GM21390 (cell line): ENCODE measurements around the gene SLC7A6.
"Not testable (repeated sequence)": the region's sequence is repeated elsewhere in the genome, so short reads cannot be mapped to it uniquely, and the experiment has no call there.

Experiments used
- ATAC-seq: cut with Tn5 transposase; IDR thresholded peaks from one replicate; pipeline ENCODE4 v1.9.1; 2021; ENCODE audit not compliant: unreplicated experiment

The SLC7A6 gene

DNA sequence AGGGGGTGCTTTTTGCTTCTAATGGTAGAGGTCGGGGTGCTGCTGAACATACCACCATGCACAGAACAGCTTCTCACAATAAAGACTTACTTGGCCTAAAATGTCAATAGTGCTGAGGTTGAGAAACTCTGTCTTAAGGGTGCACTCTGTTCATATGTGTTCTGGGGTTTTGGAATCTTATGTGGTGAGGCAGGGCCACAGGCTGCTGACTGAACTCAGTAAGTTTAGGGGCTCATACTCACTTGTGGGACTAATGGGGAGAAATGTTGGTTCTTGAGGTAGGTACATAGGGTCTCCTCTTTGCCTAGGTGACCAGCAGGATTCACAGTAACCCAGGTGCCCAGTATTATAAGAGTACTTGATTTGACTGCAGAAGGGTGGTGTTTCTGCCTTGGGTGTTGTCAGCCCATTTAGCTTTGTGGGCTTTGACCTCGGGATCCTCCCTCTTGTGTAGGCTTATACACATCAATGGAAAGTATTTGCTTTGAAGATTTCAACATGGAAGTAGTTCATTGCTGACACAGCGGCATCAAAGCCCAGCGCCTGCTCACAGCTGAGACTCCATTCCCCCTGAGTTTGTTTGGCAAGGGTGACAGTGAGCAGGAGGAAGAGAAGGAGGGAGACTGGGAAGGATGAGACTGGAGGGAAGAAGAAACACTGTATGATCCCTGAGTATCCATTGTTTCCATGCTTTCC lies 17.2 kb downstream of the SLC7A6 start:
- no peak for ATAC-seq

GRCh38 chr16:68282064-68282452 lies 17.7 kb downstream of the SLC7A6 start:
- ATAC-seq = no peak

DNA sequence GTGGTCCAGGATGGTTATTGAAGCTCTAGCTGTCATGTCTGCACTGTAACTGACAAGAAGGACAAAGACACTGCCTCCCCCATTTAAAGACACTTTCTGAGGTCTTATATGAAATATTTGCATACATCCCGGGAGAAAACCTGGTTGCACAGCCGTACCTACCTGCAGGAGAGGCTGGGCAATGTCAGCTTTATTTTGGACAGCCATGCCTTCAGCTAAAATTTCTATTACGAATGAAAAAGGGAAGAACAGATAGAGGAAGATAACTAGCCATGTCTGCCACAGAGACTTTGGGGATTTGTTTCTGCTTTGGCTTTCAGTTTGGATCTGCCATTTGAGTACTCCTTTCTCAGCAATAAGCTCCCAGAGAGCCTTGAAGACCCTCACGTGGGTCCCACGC lies 19.0 kb downstream of the SLC7A6 start:
- ATAC-seq = no peak

- ATAC-seq = peak; percentile 43
These were observed 19.7 kb downstream of the SLC7A6 start for GRCh38 chr16:68283801-68284598.

DNA sequence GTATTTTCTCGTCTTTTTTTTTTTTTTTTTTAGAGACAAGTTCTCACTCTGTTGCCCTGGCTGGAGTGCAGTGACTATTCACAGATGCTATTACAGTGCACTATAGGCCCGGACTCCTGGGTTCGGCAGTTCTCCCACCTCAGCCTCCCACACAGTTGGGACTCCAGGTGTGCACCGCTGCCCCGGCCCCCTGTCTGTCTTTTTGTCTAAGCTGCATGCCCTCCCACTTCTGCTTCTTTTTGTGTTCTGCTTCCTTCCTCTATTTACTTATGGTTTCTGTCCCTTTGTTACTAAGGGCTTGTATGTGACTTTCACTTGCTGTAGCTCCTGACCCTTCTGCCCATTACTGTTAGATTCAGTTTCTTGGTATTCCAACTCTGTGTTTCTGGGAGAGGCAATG lies 20.5 kb downstream of the SLC7A6 start:
- peak; percentile 55 for ATAC-seq

DNA sequence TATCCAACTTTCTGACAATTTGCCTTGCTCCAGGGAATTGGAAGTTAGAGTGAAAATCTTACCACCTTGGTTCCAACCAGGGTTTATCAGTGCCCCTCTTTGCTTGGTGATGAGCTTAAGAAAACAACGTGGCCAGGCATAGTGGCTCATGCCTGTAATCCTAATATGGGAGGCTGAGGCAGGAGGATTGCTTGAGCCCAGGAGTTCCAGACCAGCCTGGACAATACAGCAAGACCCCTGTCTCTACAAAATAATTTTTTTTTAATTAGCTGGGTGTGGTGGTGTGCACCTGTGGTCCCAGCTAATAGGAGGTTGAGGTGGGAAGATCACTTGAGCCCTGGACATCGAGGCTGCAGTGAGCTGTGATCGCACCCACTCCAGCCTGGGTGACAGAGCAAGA lies 21.4 kb downstream of the SLC7A6 start:
- ATAC-seq = no peak

DNA sequence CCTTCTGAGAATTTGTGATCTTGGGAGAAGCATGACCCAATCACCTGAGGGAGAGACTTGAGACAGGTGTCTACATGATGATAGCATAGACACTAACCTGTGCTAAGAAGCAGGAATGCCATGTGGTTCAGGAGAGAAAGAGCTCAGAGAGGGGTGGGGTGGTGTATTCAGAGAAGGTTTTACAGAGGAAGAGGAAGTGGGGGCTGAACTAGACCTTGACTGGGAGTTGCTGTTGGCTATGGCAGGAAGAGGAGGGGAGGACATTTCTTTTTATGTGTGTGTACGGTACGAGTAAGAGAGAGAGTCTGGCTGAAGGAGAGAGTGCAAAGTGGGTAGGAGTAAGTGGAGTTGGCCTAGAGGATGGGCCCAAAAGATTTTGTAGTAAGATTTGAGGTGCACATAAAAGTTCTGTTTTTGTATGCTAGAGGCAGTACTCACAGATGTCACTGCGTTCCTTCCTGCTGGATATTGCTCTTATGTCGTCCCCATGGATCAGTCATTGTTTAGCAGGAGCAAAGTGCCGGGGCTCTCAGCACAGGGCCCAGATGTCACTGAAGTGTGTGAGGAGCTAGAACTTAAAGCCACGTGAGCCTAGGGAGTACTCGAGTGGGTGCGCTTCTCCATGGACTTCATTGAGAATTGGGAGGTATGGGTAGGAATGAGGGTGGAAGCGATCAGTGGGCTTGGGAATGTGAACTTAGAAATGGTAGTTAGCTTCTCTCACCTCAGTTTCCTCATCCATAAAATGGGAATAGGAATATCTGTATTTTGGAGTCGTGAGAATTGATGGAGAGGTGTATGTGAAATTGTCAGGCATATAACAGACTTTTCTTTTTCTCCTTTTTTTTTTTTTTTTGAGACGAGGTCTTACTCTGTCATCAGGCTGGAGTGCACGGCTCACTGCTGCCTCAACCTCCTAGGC lies 22.1 kb downstream of the SLC7A6 start:
- no peak for ATAC-seq

DNA sequence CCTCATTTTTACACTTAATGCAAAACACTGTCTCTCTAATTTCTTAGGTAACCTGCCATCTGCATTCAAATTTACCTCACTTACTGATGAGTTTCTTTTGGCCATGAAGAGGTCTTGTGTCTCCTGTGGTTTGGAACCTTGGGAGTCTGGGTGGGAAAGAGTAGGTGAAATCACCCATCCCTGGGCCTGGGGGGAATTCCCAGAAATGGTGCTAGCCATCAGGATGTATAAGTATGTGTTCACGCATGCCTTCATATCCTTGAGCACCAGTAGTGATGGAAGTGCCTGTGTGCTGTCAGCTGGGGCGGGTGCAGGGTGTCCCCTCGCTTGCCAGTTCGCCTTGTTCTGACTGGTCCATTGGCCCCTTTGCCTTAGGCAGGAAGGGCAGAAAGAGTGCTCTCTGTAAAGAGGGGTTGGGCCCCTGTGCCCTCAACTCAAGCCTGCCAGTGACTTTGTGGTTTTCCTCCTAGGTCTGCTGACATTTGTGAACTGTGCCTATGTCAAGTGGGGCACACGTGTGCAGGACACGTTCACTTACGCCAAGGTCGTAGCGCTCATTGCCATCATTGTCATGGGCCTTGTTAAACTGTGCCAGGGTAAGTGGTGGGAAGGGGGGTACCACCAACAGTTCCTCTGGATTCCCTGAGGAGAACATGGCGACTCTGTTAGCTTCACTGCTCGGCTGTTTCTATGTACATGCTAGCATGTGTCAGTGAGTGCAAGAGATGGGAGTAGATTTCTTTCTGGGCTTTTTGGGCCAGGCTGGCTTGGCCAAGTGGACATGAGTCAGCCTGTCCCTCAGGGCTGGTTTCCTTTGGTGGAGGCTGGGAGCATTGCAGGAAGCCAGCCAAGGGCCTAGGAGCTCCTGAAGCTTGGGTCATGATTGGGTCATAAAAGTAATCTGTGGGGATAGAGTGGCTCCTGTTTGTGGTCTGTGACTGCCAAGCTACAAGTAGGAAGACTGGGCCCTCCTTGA lies 23.2 kb downstream of the SLC7A6 start:
- ATAC-seq = no peak

DNA sequence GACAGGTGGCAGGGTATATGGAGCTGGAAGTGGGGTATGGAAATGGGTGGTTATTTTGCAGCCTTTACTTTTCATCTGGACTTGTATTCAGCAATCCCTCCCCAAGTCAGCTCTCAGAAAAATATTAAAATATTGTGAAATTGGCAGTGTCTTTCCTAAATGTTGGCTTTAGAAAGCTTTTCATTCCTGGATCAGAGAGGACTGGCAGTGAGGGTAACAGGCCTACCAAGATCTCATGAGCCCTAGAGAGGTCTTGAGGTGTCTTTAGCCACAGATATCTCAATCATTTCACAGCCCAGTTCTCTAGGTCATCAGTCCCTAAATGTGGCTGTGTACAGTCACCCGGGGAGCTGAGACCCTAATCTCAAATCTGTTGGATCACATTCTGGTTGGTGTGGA lies 23.9 kb downstream of the SLC7A6 start:
- ATAC-seq = no peak

- not testable (repeated sequence) for ATAC-seq
These were observed 24.5 kb downstream of the SLC7A6 start for GRCh38 chr16:68288796-68289195.

DNA sequence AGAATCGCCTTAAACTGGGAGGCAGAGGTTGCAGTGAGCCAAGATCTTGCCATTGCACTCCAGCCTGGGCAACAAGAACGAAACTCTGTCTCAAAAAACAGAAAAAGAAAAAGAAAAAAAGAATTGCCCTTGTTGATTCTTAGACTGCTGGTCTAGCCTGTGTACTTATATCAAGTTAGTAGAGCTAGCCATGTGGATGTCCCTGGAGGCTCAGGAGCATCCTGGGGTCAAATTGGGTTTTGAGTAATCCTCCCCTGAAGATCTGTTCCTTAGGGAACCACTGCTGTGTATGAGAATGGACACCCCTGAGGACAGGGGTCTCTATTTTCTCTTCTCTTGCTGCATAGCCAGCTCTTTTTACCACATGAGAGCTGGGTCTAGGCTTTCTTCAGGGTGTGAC lies 24.9 kb downstream of the SLC7A6 start:
- peak; percentile 3 for ATAC-seq

- peak; percentile 78 for ATAC-seq
These were observed 25.4 kb downstream of the SLC7A6 start for GRCh38 chr16:68289621-68290329.

- no peak for ATAC-seq
These were observed 26.1 kb downstream of the SLC7A6 start for GRCh38 chr16:68290450-68290849.

DNA sequence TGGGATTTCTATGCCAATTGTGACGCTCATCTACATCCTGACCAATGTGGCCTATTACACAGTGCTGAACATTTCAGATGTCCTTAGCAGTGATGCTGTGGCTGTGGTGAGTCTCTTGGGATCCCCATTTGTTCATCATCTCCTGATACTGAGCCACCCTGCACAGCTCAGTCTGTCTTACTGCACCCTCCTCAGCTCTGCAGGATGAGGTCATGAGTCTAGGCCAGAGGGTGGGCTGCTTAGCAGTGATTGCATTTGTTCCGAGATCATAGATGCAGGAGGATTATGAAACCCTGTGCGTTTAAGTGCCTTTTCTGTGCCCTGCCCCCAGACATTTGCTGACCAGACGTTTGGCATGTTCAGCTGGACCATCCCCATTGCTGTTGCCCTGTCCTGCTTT lies 26.9 kb downstream of the SLC7A6 start:
- no peak for ATAC-seq

- ATAC-seq = no peak
These were observed 28.1 kb downstream of the SLC7A6 start for GRCh38 chr16:68292425-68292824.

DNA sequence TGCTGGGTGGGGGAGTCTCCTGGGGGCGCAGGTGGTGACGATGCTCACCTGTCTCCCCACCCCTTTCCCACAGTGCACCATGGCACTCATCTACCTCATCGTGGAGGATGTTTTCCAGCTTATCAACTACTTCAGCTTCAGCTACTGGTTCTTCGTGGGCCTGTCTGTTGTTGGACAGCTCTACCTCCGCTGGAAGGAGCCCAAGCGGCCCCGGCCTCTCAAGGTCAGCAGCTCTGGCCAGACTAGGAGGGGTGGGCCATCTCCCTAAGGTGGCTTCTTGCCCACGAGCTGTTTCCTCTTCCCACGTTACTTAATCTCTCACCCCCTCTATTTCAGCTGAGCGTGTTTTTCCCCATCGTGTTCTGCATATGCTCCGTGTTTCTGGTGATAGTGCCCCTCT lies 32.0 kb downstream of the SLC7A6 start:
- no peak for ATAC-seq

GRCh38 chr16:68296693-68297092 lies 32.4 kb downstream of the SLC7A6 start:
- ATAC-seq = no peak

- no peak for ATAC-seq
These were observed 33.6 kb downstream of the SLC7A6 start for GRCh38 chr16:68297908-68298307.

DNA sequence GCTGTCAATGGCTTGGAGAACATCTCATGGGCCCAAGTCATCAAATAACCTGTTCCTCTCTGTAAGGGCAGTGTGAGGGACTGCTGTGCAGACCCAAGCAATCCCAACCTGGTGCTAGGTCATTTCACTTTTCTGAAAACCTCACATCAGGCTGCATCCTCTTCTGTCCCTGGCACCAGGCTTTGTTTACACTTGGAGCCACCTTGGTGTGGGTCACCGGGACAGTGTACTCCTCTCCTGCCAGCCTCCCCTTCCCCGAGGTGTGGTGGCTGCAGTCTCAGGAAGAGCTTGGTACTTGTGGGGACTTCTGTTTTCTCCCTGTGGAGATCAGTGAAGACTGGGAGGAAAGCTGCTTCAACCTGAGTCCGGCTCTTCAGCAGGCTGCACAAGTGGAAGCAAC lies 34.0 kb downstream of the SLC7A6 start:
- ATAC-seq = no peak
